ENCODE results near the gene KIF19.

The KIF19 gene

GRCh38 chr17:74369221-74369620 is 43.2 kb downstream of the KIF19 start:
- no peak for ATAC-seq
- TF ChIP-seq, protein P1, sequence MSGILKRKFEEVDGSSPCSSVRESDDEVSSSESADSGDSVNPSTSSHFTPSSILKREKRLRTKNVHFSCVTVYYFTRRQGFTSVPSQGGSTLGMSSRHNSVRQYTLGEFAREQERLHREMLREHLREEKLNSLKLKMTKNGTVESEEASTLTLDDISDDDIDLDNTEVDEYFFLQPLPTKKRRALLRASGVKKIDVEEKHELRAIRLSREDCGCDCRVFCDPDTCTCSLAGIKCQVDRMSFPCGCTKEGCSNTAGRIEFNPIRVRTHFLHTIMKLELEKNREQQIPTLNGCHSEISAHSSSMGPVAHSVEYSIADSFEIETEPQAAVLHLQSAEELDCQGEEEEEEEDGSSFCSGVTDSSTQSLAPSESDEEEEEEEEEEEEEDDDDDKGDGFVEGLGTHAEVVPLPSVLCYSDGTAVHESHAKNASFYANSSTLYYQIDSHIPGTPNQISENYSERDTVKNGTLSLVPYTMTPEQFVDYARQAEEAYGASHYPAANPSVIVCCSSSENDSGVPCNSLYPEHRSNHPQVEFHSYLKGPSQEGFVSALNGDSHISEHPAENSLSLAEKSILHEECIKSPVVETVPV (CRISPR knock-in tag; IDR thresholded peaks at IDR 0.05), result no peak
- TF ChIP-seq TSHZ2 (CRISPR knock-in tag; IDR thresholded peaks at IDR 0.05) (no peak), OSR1 (CRISPR knock-in tag; IDR thresholded peaks at IDR 0.05) (no peak), ZNF70 (CRISPR knock-in tag; IDR thresholded peaks at IDR 0.05) (no peak), ZFP30 (CRISPR knock-in tag; IDR thresholded peaks at IDR 0.05) (no peak), TCF4 (CRISPR knock-in tag; IDR thresholded peaks at IDR 0.05; ENCODE audit: borderline replicate concordance) (no peak), ESRRG (CRISPR knock-in tag; IDR thresholded peaks at IDR 0.05) (no peak), ZC3H10 (CRISPR knock-in tag; IDR thresholded peaks at IDR 0.05) (no peak), ZNF565 (CRISPR knock-in tag; conservative IDR thresholded peaks at IDR 0.05; ENCODE audit: low read depth) (no peak), CREB5 (CRISPR knock-in tag; IDR thresholded peaks at IDR 0.05; ENCODE audit: low read depth) (no peak), TOX (CRISPR knock-in tag; IDR thresholded peaks at IDR 0.05; ENCODE audit: borderline replicate concordance) (no peak), CSDC2 (CRISPR knock-in tag; IDR thresholded peaks at IDR 0.05) (no peak), ZFP3 (CRISPR knock-in tag; IDR thresholded peaks at IDR 0.05) (no peak), RARB (CRISPR knock-in tag; IDR thresholded peaks at IDR 0.05) (no peak), ARNTL (CRISPR knock-in tag; IDR thresholded peaks at IDR 0.05; ENCODE audit: borderline replicate concordance, low read depth) (no peak), PATZ1 (CRISPR knock-in tag; IDR thresholded peaks at IDR 0.05; ENCODE audit: borderline replicate concordance) (no peak), ISL1 (CRISPR knock-in tag; IDR thresholded peaks at IDR 0.05) (no peak), GLIS3 (CRISPR knock-in tag; IDR thresholded peaks at IDR 0.05) (no peak)

DNA sequence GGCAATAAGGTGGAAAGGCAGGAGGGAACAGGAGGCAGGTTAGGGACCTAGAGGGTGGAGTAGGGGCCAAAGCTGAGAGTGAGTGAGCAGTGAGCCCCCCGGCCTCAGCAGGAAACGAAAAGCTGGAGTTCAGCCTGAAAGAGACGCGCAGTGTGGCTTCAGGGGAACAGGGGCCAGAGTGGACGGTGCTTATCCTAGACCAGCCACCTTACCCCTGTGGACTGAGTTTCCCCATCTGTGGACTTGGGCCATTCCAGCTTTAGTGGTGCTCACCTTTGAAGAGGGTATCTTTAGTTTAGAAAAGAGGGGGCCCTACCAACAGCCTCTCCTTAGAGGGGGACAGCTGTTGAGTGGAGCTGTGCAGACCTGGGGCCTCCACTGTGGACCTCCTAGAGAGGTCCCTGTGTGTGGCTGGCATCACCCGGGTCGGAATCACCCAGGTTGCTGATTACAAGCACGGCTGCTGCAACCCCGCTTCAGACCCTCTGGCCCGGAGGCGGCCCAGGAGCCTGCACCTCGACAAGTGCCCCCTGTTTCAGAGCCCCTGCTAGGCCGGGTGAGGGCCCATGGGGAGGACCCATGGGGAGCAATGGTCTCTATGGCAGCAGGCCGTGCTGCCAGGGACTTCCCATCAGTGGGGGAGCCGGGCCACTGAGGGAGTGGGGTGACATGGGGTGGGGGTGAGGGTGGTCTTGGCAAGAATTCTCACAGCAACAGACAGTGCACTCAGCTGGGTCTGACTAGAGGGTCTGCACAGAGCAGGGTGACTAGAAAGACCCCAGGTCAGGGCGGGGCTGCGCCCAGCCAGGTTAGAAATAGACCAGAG is 43.9 kb downstream of the KIF19 start:
- no peak for ATAC-seq
- no peak for TF ChIP-seq GLIS3 (CRISPR knock-in tag; IDR thresholded peaks at IDR 0.05)
- no peak for TF ChIP-seq PATZ1 (CRISPR knock-in tag; IDR thresholded peaks at IDR 0.05; ENCODE audit: borderline replicate concordance)
- TF ChIP-seq ARNTL (CRISPR knock-in tag; IDR thresholded peaks at IDR 0.05; ENCODE audit: borderline replicate concordance, low read depth), result no peak
- TF ChIP-seq, protein P1 (CRISPR knock-in tag; IDR thresholded peaks at IDR 0.05), result no peak
- TF ChIP-seq ZNF8 (CRISPR knock-in tag; IDR thresholded peaks at IDR 0.05), result no peak
- no peak for TF ChIP-seq TSHZ2 (CRISPR knock-in tag; IDR thresholded peaks at IDR 0.05)
- no peak for TF ChIP-seq ZNF565 (CRISPR knock-in tag; conservative IDR thresholded peaks at IDR 0.05; ENCODE audit: low read depth)
- no peak for TF ChIP-seq PPARA (CRISPR knock-in tag; IDR thresholded peaks at IDR 0.05; ENCODE audit: borderline replicate concordance)
- TF ChIP-seq CSDC2 (CRISPR knock-in tag; IDR thresholded peaks at IDR 0.05), result no peak
- TF ChIP-seq ISL1 (CRISPR knock-in tag; IDR thresholded peaks at IDR 0.05), result no peak
- TF ChIP-seq BACH2 (CRISPR knock-in tag; IDR thresholded peaks at IDR 0.05; ENCODE audit: borderline replicate concordance), result no peak
- TF ChIP-seq POU6F1 (CRISPR knock-in tag; IDR thresholded peaks at IDR 0.05; ENCODE audit: borderline replicate concordance, low read depth), result no peak
- TF ChIP-seq TCF4 (CRISPR knock-in tag; IDR thresholded peaks at IDR 0.05; ENCODE audit: borderline replicate concordance), result no peak
